GM23248 (cell line): ENCODE measurements around the gene PLEKHM2.

Experiments
- EZH2 ChIP-seq: fragments of 200-600 bp; sonication (generic); IDR thresholded peaks from 2 replicates; pipeline ENCODE4 v1.6.1; 2018; ENCODE audit warnings: antibody characterized with exemption, mild to moderate bottlenecking; ENCODE audit not compliant: insufficient read depth, poor library complexity, severe bottlenecking
- EZH2phosphoT487 ChIP-seq: fragments of 200-600 bp; sonication (generic); IDR thresholded peaks from 2 replicates; pipeline ENCODE4 v1.6.1; 2018; ENCODE audit warnings: antibody characterized with exemption, moderate library complexity, mild to moderate bottlenecking, low read depth; ENCODE audit not compliant: insufficient read depth

- TF ChIP-seq EZH2phosphoT487 (no peak), EZH2 (no peak)
These were observed 8.1 kb upstream of the PLEKHM2 start for GRCh38 chr1:15676010-15676409.
